ENCODE results near the gene ZNF597. TPM values are rescaled to one million over a fixed set of nuclear protein-coding genes. Genes with fewer than 3 reads are reported as not detected.
A peak's percentile ranks its signal among the peaks of the same experiment; 100 is the strongest.
"Not testable (repeated sequence)": the region's sequence is repeated elsewhere in the genome, so short reads cannot be mapped to it uniquely, and the experiment has no call there.

The ZNF597 gene
- total and polyA plus RNA-seq, 2 donors (not counting 1 experiment from before 2014, with no cell fraction given) = 1.6 to 2.0 TPM

DNA sequence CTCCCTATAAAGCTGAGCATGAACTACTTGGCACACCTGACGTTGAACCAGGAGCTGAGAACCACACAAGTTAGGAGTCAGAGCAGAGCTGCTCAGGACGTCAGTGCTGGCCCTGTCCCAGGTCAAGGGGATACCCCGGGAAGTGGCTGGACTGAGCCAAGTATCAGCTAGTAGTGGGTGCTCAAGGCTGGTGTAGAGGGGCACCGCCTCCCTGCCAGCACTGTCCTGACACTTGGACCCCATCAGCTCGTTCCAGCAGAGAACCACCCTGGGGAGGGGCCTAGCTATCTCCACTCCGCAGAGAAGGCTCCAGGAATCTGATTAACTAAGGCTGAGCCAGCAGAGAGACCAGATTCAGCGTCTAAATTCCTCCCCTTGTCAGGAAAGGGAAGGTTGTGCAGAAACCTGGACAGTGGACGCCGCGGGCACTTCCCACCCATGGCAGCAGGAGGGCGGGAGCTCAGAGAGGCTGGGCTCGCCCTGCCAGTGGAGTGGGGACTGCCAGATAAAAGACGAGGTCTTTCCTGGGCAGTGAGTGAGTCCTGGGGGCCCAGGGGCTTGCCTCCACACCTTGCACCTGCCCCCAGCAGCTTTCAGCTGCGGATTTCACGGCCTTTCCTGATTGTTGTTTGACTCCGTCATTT is 31.0 kb upstream of the ZNF597 start:
- DNase-seq (ENCODE audit: low read depth in 2 of 2) = no peak
- Histone ChIP-seq H2AFZ (ENCODE audit: low read length) (no peak overlapping the region), H3K4me3 (replicated peaks in 1 of 4; ENCODE audit: control extremely low read depth in 1 of 4, insufficient read depth in 1 of 4, low read depth in 3 of 4, low read length in 4 of 4) (no peak overlapping the region), H3K27ac (ENCODE audit: insufficient read depth, low read length) (no peak overlapping the region), H3K9ac (ENCODE audit: insufficient read depth, low read length) (no peak overlapping the region), H4K20me1 (ENCODE audit: control insufficient read depth, extremely low read depth, insufficient read depth, low read length) (no peaks in the 10 kb centered on the region), H3K9me3 (ENCODE audit: control insufficient read depth, insufficient read depth, low read depth, low read length) (no peaks in the 10 kb centered on the region), H3K4me2 (ENCODE audit: extremely low read depth, insufficient read depth, low read length) (no peak overlapping the region), H3K79me2 (ENCODE audit: control insufficient read depth, insufficient read depth, low read length) (peaks cover 47% of the 10 kb centered on the region), H3K27me3 (ENCODE audit: control insufficient read depth, insufficient read depth, low read length) (no peaks in the 10 kb centered on the region), H3K4me1 (ENCODE audit: control insufficient read depth, extremely low read depth, insufficient read depth, low read length) (no peaks in the 10 kb centered on the region), H3K36me3 (ENCODE audit: control insufficient read depth, insufficient read depth, low read length) (peaks cover 2% of the 10 kb centered on the region)
- TF ChIP-seq, protein P1, sequence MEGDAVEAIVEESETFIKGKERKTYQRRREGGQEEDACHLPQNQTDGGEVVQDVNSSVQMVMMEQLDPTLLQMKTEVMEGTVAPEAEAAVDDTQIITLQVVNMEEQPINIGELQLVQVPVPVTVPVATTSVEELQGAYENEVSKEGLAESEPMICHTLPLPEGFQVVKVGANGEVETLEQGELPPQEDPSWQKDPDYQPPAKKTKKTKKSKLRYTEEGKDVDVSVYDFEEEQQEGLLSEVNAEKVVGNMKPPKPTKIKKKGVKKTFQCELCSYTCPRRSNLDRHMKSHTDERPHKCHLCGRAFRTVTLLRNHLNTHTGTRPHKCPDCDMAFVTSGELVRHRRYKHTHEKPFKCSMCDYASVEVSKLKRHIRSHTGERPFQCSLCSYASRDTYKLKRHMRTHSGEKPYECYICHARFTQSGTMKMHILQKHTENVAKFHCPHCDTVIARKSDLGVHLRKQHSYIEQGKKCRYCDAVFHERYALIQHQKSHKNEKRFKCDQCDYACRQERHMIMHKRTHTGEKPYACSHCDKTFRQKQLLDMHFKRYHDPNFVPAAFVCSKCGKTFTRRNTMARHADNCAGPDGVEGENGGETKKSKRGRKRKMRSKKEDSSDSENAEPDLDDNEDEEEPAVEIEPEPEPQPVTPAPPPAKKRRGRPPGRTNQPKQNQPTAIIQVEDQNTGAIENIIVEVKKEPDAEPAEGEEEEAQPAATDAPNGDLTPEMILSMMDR (conservative IDR thresholded peaks at IDR 0.05 in 1 of 2, IDR thresholded peaks at IDR 0.05 in 1 of 2; ENCODE audit: low read depth in 1 of 2, low read length in 2 of 2) = no peak
- no peak for TF ChIP-seq EZH2 (IDR thresholded peaks at IDR 0.05; ENCODE audit: low read length, missing control alignments)

DNA sequence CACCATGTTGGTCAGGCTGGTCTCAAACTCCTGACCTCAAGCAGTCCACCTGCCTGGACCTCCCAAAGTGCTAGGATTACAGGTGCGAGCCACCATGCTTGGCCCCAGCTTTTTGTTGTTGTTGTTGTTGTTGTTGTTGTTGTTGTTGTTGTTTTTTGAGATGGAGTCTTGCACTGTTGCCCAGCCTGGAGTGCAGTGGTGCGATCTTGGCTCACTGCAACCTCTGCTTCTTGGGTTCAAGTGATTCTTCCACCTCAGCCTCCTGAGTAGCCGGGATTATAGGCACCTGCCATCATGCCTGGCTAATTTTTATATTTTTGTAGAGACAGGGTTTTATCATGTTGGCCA is 30.3 kb upstream of the ZNF597 start:
- H3K4me2 ChIP-seq (ENCODE audit: extremely low read depth, insufficient read depth, low read length); H2AFZ ChIP-seq (ENCODE audit: low read length); H3K9me3 ChIP-seq (ENCODE audit: control insufficient read depth, insufficient read depth, low read depth, low read length); H3K9ac ChIP-seq (ENCODE audit: insufficient read depth, low read length); H3K4me1 ChIP-seq (ENCODE audit: control insufficient read depth, extremely low read depth, insufficient read depth, low read length); H3K4me3 ChIP-seq (replicated peaks in 1 of 4; ENCODE audit: control extremely low read depth in 1 of 4, insufficient read depth in 1 of 4, low read depth in 3 of 4, low read length in 4 of 4); H3K27ac ChIP-seq (ENCODE audit: insufficient read depth, low read length); DNase-seq (ENCODE audit: low read depth in 2 of 2); H3K27me3 ChIP-seq (ENCODE audit: control insufficient read depth, insufficient read depth, low read length); H4K20me1 ChIP-seq (ENCODE audit: control insufficient read depth, extremely low read depth, insufficient read depth, low read length); H3K36me3 ChIP-seq (ENCODE audit: control insufficient read depth, insufficient read depth, low read length): not testable (repeated sequence)
- H3K79me2 ChIP-seq (ENCODE audit: control insufficient read depth, insufficient read depth, low read length) = peaks cover 52% of the 10 kb centered on the region

DNA sequence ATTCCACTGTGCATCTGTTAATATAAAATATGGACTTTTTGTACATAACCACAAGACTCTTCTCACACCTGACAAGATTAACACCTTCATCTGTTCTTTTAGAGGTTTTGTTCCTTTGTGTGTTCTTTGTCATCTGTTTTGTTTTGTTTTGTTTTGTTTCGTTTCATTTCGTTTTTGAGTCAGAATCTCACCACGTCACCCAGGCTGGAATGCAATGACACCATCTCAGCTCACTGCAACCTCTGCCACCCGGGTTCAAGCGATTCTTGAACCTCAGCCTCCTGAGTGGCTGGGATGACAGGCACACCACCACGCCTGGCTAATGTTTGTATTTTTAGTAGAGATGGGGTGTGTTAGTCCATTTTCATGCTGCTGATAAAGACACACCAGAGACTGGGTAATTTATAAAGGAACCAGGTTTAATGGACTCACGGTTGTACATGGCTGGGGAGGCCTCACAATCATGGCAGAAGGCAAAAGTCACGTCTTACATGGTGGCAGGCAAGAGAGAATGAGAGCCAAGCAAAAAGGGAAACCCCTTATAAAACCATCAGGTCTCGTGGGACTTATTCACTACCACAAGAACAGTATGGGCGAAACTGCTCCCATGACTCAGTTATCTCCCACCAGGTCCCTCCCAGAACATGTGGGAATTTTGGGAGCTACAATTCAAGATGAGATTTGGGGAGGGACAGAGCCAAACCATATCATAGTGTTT is 29.7 kb upstream of the ZNF597 start:
- H3K27me3 ChIP-seq (ENCODE audit: control insufficient read depth, insufficient read depth, low read length) = no peaks in the 10 kb centered on the region
- H2AFZ ChIP-seq (ENCODE audit: low read length) = no peak overlapping the region
- H4K20me1 ChIP-seq (ENCODE audit: control insufficient read depth, extremely low read depth, insufficient read depth, low read length) = no peaks in the 10 kb centered on the region
- no peak overlapping the region for H3K4me3 ChIP-seq (replicated peaks in 1 of 4; ENCODE audit: control extremely low read depth in 1 of 4, insufficient read depth in 1 of 4, low read depth in 3 of 4, low read length in 4 of 4)
- H3K9ac ChIP-seq (ENCODE audit: insufficient read depth, low read length) = no peak overlapping the region
- H3K9me3 ChIP-seq (ENCODE audit: control insufficient read depth, insufficient read depth, low read depth, low read length) = no peaks in the 10 kb centered on the region
- peak; percentile 13 to 55 for DNase-seq (ENCODE audit: low read depth in 2 of 2)
- peaks cover 55% of the 10 kb centered on the region for H3K79me2 ChIP-seq (ENCODE audit: control insufficient read depth, insufficient read depth, low read length)
- TF ChIP-seq, protein P1 (conservative IDR thresholded peaks at IDR 0.05 in 1 of 2, IDR thresholded peaks at IDR 0.05 in 1 of 2; ENCODE audit: low read depth in 1 of 2, low read length in 2 of 2) = no peak
- no peak for TF ChIP-seq EZH2 (IDR thresholded peaks at IDR 0.05; ENCODE audit: low read length, missing control alignments)
- H3K4me2 ChIP-seq (ENCODE audit: extremely low read depth, insufficient read depth, low read length) = no peak overlapping the region
- H3K27ac ChIP-seq (ENCODE audit: insufficient read depth, low read length) = no peak overlapping the region
- peaks cover 2% of the 10 kb centered on the region for H3K36me3 ChIP-seq (ENCODE audit: control insufficient read depth, insufficient read depth, low read length)
- H3K4me1 ChIP-seq (ENCODE audit: control insufficient read depth, extremely low read depth, insufficient read depth, low read length) = no peaks in the 10 kb centered on the region

Data from fibroblast of lung (primary cell).